Stimulated activated CD8-positive, alpha-beta memory T cell treated with anti-CD3 and anti-CD28 coated beads, Interleukin-12 subunit alpha, Interleukin-12 subunit beta, amount 100 ng/mL, for 24 hours (primary cell): ENCODE measurements around the gene AIF1.

ENCODE experiments used
- DNase-seq: peaks from one replicate; pipeline ENCODE4 v3.0.0-alpha.2; 2020; ENCODE audit errors: extremely low read depth

The AIF1 gene

DNA sequence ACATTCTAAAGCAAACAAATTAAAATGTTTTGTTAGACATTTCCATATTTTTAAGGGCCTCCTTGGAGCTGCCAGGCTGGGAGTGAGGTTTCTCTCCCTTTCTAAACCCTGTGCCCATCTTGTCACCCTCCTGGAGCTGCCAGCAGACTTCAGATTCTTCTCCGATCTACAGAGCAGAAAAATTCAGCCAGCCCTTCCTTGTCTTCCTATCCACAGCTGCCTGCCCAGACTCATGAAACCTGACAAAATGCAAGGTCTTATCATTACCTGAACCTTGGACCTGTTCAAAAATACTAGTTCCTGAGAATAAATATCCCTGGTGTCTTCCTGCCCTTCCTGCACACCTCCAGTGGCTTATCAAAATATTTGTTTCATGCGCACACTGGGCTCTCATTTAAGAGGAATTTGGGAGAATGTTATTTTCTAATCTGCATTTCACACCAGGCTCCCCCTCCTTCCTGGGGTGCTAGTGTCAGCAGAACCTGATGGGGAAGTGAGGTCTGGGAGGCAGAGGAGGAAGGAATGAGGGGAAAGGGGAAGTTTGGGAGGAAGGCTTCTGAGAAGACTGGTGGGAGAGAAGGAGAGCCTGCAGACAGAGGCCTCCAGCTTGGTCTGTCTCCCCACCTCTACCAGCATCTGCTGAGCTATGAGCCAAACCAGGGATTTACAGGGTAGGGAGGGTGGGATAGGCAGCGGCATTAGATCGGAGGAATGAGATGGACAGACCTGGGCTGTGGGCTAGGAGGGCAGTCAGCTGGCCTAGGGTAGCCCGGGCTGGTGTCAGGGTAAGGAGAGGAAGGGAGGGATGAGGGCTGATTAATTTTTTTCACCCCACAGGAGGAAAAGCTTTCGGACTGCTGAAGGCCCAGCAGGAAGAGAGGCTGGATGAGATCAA, at the start of gene AIF1:
TSS of gene AIF1 (plus strand) at position 551 of the 895 bp plus-strand sequence. CDS start at position 647, 96 bp downstream.
- DNase-seq: no peak

DNA sequence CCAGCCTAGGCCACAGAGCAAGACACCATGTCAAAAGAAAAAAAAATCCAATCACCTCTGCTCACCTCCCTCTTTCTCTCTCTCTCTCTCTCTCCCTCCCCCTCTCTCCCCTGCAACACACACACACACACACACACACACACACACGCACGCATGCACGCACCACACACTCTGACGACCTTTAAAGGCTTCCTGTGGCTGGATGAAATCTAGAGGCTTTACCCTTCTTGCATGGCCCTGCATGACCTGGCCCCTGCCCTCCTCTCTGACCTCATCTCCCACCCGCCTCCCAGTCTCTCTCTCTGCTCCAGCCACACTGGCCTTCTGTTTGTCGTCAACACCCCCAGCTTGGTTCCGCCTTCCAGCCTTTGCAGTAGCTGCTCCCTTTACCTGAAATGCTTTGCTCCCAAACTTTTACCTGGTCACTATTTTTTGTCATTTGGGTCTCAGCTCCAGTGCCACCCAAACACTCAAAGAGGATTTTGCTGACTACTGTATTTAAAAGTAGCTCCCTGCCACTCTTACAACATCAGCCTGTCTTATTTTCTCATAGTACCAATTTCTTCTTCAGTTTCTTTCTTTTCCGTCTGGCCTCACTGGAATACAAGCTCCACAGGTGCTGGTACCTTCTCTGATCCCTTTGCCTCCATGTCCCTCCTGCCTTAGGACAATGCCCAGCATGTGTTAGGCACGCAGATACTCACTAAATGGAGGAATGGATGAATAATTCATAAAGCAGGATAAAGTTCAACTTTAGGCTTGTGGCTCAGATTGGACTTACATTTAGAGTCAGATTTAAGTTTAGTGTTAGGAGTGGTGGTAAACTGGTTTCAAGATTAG, 47.3 kb upstream of the AIF1 start:
- no peak for DNase-seq

DNA sequence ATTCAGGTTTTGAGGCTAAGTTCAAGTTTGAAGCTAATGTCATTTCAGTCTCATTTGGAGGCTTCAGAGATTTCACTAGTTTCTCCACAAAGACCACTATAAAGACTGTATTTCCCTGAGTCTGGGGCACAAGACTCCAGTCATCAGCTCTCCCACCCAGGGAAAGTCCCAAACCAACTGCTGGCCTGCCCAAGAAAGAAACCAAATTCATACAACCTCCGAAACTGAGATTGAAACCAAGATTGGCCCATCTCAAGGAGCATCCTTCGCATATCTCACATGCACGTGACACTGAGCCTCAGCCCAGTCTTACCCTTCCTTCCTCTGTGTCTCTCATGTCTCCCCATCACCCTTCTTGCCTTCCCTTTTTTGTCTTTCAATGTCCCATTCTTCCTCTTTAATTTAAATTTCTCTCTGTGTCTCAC, 46.5 kb upstream of the AIF1 start:
- DNase-seq: peak; percentile 42

DNA sequence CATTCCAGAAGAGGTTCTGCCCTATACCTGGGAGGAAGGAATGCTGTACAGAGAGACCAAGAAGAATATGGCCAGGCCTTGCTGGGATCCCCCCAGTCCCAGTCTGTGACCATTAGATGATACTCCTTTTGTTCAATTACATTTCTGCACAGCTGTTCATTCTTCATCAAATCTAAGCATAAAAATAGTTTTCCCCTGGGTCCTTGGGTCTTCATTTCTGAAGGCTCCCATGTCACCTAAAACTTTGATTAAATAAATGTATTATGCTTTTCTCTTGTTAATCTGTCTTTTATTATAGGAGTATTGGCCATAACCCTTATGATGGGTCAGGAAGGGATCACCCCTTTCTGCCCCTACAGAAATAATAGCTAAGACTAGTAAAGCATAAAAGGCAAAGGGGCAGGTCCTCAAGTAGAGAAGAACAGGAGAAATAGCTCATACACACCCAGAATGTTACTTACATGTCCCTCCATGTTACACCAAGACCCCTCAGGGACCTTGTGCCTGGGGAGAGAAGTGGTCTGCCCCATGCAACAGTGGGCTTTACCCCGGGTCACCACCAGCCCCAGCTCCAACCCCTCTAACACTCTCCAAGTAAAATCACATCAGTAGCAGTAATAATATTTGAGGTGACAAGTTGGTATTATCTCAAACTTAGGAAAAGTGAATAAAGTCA, 45.0 kb upstream of the AIF1 start:
- DNase-seq: no peak

DNA sequence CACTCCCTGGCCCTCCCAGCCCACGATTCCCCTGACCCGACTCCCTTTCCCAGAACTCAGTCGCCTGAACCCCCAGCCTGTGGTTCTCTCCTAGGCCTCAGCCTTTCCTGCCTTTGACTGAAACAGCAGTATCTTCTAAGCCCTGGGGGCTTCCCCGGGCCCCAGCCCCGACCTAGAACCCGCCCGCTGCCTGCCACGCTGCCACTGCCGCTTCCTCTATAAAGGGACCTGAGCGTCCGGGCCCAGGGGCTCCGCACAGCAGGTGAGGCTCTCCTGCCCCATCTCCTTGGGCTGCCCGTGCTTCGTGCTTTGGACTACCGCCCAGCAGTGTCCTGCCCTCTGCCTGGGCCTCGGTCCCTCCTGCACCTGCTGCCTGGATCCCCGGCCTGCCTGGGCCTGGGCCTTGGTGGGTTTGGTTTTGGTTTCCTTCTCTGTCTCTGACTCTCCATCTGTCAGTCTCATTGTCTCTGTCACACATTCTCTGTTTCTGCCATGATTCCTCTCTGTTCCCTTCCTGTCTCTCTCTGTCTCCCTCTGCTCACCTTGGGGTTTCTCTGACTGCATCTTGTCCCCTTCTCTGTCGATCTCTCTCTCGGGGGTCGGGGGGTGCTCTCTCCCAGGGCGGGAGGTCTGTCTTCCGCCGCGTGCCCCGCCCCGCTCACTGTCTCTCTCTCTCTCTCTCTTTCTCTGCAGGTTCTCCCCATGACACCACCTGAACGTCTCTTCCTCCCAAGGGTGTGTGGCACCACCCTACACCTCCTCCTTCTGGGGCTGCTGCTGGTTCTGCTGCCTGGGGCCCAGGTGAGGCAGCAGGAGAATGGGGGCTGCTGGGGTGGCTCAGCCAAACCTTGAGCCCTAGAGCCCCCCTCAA, 42.8 kb upstream of the AIF1 start, which contains the start of gene LTA:
TSS of gene LTA (plus strand) at position 249 of the 871 bp plus-strand sequence. CDS start at position 703, 454 bp downstream.
- peak; percentile 47 for DNase-seq

DNA sequence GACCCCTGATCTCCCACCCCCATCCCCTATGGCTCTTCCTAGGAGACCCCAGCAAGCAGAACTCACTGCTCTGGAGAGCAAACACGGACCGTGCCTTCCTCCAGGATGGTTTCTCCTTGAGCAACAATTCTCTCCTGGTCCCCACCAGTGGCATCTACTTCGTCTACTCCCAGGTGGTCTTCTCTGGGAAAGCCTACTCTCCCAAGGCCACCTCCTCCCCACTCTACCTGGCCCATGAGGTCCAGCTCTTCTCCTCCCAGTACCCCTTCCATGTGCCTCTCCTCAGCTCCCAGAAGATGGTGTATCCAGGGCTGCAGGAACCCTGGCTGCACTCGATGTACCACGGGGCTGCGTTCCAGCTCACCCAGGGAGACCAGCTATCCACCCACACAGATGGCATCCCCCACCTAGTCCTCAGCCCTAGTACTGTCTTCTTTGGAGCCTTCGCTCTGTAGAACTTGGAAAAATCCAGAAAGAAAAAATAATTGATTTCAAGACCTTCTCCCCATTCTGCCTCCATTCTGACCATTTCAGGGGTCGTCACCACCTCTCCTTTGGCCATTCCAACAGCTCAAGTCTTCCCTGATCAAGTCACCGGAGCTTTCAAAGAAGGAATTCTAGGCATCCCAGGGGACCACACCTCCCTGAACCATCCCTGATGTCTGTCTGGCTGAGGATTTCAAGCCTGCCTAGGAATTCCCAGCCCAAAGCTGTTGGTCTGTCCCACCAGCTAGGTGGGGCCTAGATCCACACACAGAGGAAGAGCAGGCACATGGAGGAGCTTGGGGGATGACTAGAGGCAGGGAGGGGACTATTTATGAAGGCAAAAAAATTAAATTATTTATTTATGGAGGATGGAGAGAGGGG, 41.6 kb upstream of the AIF1 start:
- no peak for DNase-seq

DNA sequence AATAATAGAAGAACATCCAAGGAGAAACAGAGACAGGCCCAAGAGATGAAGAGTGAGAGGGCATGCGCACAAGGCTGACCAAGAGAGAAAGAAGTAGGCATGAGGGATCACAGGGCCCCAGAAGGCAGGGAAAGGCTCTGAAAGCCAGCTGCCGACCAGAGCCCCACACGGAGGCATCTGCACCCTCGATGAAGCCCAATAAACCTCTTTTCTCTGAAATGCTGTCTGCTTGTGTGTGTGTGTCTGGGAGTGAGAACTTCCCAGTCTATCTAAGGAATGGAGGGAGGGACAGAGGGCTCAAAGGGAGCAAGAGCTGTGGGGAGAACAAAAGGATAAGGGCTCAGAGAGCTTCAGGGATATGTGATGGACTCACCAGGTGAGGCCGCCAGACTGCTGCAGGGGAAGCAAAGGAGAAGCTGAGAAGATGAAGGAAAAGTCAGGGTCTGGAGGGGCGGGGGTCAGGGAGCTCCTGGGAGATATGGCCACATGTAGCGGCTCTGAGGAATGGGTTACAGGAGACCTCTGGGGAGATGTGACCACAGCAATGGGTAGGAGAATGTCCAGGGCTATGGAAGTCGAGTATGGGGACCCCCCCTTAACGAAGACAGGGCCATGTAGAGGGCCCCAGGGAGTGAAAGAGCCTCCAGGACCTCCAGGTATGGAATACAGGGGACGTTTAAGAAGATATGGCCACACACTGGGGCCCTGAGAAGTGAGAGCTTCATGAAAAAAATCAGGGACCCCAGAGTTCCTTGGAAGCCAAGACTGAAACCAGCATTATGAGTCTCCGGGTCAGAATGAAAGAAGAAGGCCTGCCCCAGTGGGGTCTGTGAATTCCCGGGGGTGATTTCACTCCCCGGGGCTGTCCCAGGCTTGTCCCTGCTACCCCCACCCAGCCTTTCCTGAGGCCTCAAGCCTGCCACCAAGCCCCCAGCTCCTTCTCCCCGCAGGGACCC, 40.6 kb upstream of the AIF1 start:
- DNase-seq: no peak

DNA sequence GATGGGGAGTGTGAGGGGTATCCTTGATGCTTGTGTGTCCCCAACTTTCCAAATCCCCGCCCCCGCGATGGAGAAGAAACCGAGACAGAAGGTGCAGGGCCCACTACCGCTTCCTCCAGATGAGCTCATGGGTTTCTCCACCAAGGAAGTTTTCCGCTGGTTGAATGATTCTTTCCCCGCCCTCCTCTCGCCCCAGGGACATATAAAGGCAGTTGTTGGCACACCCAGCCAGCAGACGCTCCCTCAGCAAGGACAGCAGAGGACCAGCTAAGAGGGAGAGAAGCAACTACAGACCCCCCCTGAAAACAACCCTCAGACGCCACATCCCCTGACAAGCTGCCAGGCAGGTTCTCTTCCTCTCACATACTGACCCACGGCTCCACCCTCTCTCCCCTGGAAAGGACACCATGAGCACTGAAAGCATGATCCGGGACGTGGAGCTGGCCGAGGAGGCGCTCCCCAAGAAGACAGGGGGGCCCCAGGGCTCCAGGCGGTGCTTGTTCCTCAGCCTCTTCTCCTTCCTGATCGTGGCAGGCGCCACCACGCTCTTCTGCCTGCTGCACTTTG, 39.6 kb upstream of the AIF1 start, which contains the start of gene TNF:
TSS of gene TNF (plus strand) at position 231 of the 567 bp plus-strand sequence. CDS start at position 408, 177 bp downstream.
- DNase-seq: peak; percentile 55

DNA sequence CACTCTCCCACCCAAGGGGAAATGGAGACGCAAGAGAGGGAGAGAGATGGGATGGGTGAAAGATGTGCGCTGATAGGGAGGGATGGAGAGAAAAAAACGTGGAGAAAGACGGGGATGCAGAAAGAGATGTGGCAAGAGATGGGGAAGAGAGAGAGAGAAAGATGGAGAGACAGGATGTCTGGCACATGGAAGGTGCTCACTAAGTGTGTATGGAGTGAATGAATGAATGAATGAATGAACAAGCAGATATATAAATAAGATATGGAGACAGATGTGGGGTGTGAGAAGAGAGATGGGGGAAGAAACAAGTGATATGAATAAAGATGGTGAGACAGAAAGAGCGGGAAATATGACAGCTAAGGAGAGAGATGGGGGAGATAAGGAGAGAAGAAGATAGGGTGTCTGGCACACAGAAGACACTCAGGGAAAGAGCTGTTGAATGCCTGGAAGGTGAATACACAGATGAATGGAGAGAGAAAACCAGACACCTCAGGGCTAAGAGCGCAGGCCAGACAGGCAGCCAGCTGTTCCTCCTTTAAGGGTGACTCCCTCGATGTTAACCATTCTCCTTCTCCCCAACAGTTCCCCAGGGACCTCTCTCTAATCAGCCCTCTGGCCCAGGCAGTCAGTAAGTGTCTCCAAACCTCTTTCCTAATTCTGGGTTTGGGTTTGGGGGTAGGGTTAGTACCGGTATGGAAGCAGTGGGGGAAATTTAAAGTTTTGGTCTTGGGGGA, 38.9 kb upstream of the AIF1 start:
- DNase-seq: no peak

DNA sequence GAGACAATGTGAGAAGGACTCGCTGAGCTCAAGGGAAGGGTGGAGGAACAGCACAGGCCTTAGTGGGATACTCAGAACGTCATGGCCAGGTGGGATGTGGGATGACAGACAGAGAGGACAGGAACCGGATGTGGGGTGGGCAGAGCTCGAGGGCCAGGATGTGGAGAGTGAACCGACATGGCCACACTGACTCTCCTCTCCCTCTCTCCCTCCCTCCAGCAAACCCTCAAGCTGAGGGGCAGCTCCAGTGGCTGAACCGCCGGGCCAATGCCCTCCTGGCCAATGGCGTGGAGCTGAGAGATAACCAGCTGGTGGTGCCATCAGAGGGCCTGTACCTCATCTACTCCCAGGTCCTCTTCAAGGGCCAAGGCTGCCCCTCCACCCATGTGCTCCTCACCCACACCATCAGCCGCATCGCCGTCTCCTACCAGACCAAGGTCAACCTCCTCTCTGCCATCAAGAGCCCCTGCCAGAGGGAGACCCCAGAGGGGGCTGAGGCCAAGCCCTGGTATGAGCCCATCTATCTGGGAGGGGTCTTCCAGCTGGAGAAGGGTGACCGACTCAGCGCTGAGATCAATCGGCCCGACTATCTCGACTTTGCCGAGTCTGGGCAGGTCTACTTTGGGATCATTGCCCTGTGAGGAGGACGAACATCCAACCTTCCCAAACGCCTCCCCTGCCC, 38.0 kb upstream of the AIF1 start:
- no peak for DNase-seq

DNA sequence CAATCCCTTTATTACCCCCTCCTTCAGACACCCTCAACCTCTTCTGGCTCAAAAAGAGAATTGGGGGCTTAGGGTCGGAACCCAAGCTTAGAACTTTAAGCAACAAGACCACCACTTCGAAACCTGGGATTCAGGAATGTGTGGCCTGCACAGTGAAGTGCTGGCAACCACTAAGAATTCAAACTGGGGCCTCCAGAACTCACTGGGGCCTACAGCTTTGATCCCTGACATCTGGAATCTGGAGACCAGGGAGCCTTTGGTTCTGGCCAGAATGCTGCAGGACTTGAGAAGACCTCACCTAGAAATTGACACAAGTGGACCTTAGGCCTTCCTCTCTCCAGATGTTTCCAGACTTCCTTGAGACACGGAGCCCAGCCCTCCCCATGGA, 37.5 kb upstream of the AIF1 start:
- no peak for DNase-seq

DNA sequence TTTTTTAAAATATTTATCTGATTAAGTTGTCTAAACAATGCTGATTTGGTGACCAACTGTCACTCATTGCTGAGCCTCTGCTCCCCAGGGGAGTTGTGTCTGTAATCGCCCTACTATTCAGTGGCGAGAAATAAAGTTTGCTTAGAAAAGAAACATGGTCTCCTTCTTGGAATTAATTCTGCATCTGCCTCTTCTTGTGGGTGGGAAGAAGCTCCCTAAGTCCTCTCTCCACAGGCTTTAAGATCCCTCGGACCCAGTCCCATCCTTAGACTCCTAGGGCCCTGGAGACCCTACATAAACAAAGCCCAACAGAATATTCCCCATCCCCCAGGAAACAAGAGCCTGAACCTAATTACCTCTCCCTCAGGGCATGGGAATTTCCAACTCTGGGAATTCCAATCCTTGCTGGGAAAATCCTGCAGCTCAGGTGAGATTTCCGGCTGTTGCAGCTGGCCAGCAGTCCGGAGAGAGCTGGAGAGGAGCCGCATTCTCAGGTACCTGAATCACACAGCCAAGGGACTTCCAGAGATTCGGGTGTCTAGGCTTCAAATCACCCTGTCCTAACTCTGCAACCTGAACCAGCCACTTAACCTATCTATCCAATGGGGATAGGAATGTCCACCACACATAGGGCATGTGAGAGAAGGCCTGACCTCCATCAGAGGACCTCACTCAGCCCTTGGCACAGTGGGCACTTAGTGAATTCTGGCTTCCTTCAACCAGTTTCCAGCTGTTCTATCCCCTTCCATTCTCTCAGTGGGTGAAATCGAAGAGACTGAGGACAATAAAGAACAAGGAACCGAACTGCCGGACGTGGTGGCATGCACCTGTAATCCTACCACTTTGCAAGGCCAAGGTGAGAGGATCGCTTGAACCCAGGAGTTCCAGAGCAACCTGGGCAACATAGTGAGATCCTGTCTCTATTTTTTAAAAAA, 36.6 kb upstream of the AIF1 start:
- DNase-seq: no peak

DNA sequence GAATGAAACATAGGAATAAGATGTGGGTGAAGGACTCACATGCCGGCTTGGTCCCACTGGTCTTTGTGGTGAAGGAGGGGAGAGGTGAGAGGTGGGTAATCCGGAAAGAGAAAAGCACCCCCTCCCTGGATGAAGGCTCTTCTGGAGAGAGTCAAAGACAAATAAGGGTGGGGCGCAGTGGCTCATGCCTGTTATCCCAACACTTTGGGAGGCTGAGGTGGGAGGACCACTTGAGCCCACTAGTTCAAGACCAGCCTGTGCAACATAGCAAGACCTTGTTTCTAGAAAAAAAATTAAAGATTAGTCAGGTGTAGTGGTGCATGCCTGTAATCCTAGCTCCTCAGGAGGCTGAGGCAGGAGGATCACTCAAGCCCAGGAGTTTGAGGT, 35.9 kb upstream of the AIF1 start:
- no peak for DNase-seq

DNA sequence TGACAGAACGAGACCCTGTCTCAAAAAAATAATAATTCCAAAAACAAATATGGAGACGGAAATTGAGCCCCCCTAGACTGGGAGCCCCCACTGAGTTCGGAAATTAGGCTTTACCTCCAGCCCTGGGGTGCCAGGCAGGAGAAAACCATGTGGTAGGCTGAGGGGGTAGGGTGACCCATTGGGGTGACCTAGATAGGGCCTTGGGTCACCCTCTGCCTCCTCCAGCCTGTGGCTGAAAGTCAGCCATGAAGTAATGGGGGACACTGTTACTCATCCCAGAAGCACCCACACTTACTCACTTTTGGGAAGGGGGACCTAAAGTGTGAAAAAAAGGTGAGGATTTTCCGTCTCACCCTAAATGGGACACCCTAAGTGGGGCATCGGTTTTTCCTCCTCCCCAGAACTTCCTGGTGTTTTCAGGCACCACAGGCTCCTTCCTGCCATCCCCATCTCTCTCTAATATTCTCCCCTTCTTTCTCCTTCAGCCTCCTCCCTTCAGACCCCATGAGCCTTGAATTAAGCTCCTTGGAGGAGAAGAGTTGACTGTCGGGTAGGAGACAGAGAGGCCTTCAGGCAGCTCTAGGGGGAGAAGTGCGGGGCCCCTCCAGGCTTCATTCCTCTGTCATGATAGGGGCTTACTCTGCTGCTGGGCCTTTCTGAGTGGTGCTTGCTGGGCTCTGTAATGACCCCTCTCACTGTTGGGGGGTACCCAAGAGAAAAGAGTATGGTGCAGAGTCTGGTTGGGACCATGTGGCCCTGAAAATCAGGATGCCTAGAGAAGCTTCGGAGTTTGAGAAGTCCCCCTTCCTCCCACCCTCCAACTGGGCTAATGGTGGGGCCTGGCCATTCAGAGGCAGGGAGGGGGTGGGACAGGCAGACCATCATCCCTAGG, 35.2 kb upstream of the AIF1 start:
- DNase-seq: no peak

DNA sequence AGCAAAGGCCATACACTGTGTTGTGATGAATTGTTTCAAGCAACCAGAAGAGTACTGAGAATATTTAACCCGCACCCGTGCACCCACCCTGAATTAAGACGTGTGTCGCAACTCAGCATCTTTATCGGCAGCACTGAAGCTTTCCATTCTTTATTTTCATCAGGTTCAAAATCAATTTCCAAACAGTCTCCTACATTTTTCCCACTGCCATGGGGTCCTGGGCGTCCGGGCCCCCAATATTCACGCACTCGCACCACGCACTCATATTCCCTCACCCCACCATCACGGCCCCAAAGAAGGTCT, 34.6 kb upstream of the AIF1 start:
- DNase-seq: no peak
